Ovary (tissue), 9 donors: ENCODE results near the gene GFAP. TPM values are rescaled to one million over a fixed set of nuclear protein-coding genes. Genes with fewer than 3 reads are reported as not detected.

Source experiments
- DNase-seq, 5 donors: peaks; one replicate each; pipeline ENCODE4 v3.0.0-alpha.2; 2019 to 2020
- H3K27ac ChIP-seq, 2 donors: fragments of 200-600 bp; one replicate each; pipeline versions ENCODE4 v1.5.1 to v1.8.0; 2019 to 2022
- H3K27me3 ChIP-seq: fragments of 200-600 bp; one replicate; pipeline ENCODE4 v1.8.0; 2022
- H3K36me3 ChIP-seq: fragments of 200-600 bp; sonication (generic); one replicate; pipeline ENCODE4 v1.5.1; 2019
- H3K4me1 ChIP-seq: one replicate; pipeline ENCODE4 v1.8.1; 2013; ENCODE audit warnings: mild to moderate bottlenecking, moderate library complexity; ENCODE audit not compliant: insufficient read depth
- H3K4me3 ChIP-seq: fragments of 200-600 bp; sonication (generic); one replicate; pipeline ENCODE4 v1.5.1; 2017
- H3K9me3 ChIP-seq, 2 donors: fragments of 200-600 bp in 1 of 2; sonication (generic) in 1 of 2; one replicate each; pipeline versions ENCODE4 v1.5.1 to v1.8.1; 2013 to 2019; ENCODE audit warnings: mild to moderate bottlenecking in 1 of 2, moderate library complexity in 1 of 2
- CTCF ChIP-seq, 3 donors: fragments of 450-650 bp in 2 of 3; fragments of 200-600 bp in 1 of 3; IDR thresholded peaks; one replicate each; pipeline versions ENCODE4 v1.5.1 to v1.8.0; 2016 to 2022; ENCODE audit warnings: antibody characterized with exemption in 3 of 3, mild to moderate bottlenecking in 1 of 3
- EP300 ChIP-seq: sonication (generic); formaldehyde crosslinking; IDR thresholded peaks from one replicate; pipeline ENCODE4 v1.6.1; 2017; ENCODE audit warnings: antibody characterized with exemption
- POLR2A ChIP-seq: fragments of 450-650 bp; IDR thresholded peaks from one replicate; pipeline ENCODE4 v1.6.1; 2017; ENCODE audit warnings: antibody characterized with exemption, mild to moderate bottlenecking, moderate library complexity
- WGBS, 3 donors: extraction: QIAGEN DNeasy Blood & Tissue Kit in 1 of 3; methylation state at CpG; one replicate each; pipeline versions ENCODE4 v1.1.5 to v1.1.7; 2013 to 2017; 5-methylcytosine and 5-hydroxymethylcytosine counted together
- intact Hi-C, 4 donors: fragments of 100-400 bp; cut with DNase I; formaldehyde crosslinking; loops; one replicate each; pipeline versions ENCODE4 v1.11.0 to v1.15.1; 2022 to 2023
- polyA plus RNA-seq, 2 donors: library from polyadenylated mRNA; stranded (reverse); fragments of 200-250 nt in 1 of 2; fragments of 350-450 nt in 1 of 2; fragmentation: Illumina TruSeq in 1 of 2; extraction: RNeasy Lipid Tissue Mini Kit (QIAGEN cat#74804) in 1 of 2; gene quantifications; one replicate each; pipeline ENCODE4 v1.2.3, GENCODE V29; 2013 to 2014
- total RNA-seq, 7 donors: library from RNA; depleted of rRNA in 2 of 7; stranded (reverse); fragments of >200 nt in 2 of 7; fragmentation: NEBNext Ultra II Directional in 3 of 7; extraction: Animal tissue kit (Norgen Biotek cat#: 25700) in 3 of 7; gene quantifications; one replicate each; pipeline versions ENCODE4 v1.1.0 to v1.2.4, GENCODE V29; 2016 to 2023
- donor health status: DM: no; HTN: no; CAD: no; lungs with moderate emphysema.
- donor health status: DM: no; HTN: no; CAD: no.
- donor health status: Bipolar disorder and iron deficiency.
- donor health status: DM: yes; HTN: yes; CAD: no.
- donor health status: DM: no; HTN: no; CAD: no.
- donor health status: DM: yes; HTN: yes; CAD: no.

GFAP gene
- total and polyA plus RNA-seq, 9 donors = 0.08 to 1.8 (median 0.49) TPM; not detected in 1

DNA sequence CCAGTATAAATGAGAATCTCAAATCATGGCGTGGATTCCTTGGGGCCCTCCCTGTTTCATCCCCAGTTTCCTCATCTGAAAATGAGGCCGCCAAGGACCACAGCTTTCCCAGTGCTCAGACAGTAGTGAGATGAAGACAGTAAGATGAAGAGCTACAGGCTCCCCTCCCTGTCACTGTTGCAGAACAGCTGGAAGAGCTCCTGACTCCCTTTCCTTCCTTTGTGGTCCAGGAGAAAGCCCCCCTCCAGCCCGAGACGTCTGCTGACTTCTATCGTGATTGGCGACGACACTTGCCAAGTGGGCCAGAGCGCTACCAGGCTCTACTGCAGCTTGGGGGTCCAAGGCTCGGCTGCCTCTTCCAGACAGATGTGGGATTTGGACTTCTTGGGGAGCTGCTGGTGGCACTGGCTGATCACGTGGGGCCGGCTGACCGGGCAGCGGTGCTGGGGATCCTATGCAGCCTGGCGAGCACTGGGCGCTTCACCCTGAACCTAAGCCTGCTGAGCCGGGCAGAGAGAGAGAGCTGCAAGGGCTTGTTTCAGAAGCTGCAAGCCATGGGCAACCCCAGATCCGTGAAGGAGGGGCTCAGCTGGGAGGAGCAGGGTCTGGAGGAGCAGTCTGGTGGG, 13.1 kb downstream of the GFAP start:
- Histone ChIP-seq H3K4me3 (no peak overlapping the region), H3K27ac (no peak overlapping the region), H3K36me3 (no peaks in the 10 kb centered on the region), H3K9me3 (no peaks in the 10 kb centered on the region), H3K27me3 (no peaks in the 10 kb centered on the region), H3K4me1 (peaks cover 4% of the 10 kb centered on the region)
- DNase-seq = no peak
- no peak for TF ChIP-seq EP300
- TF ChIP-seq POLR2A = no peak
- no peak for TF ChIP-seq CTCF (IDR thresholded peaks at IDR 0.05)
- 87 to 91% (median 91%) methylated on average over 17 of the region's 17 CpGs for WGBS, 3 donors
- intact Hi-C loops = no loop called here

GRCh38 chr17:44901411-44901921, 13.8 kb downstream of the GFAP start:
- TF ChIP-seq POLR2A (no peak), EP300 (no peak), CTCF (IDR thresholded peaks at IDR 0.05) (no peak)
- Histone ChIP-seq H3K9me3 (no peaks in the 10 kb centered on the region), H3K36me3 (no peaks in the 10 kb centered on the region), H3K27ac (no peak overlapping the region), H3K4me3 (no peak overlapping the region), H3K27me3 (no peaks in the 10 kb centered on the region), H3K4me1 (peaks cover 4% of the 10 kb centered on the region)
- no peak for DNase-seq
- WGBS, 3 donors = 79 to 83% (median 81%) methylated on average over 4 of the region's 4 CpGs
- intact Hi-C loops = no loop called here

DNA sequence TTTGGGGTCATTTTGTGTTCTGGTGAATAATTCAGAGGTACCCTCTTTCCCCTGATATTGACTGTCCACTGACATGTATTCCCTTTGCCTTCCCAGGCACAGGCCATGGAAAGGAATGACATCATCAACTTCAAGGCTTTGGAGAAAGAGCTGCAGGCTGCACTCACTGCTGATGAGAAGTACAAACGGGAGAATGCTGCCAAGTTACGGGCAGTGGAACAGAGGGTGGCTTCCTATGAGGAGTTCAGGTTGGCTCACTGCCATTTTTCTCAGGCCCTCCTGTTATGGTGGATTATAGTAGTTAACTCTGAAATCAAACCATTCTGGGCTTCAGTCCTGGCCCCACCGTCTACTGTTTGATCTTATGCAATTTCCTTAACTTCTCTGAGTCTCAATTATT, 14.4 kb downstream of the GFAP start:
- no peak for DNase-seq
- no peaks in the 10 kb centered on the region for H3K27me3 ChIP-seq
- H3K9me3 ChIP-seq = no peaks in the 10 kb centered on the region
- H3K27ac ChIP-seq = no peak overlapping the region
- H3K4me1 ChIP-seq = peaks cover 4% of the 10 kb centered on the region
- no peak for TF ChIP-seq EP300
- TF ChIP-seq CTCF (IDR thresholded peaks at IDR 0.05) = no peak
- TF ChIP-seq POLR2A = no peak
- 46 to 51% (median 49%) methylated on average over 3 of the region's 3 CpGs for WGBS, 3 donors
- intact Hi-C loops = no loop called here
- H3K4me3 ChIP-seq = no peak overlapping the region
- H3K36me3 ChIP-seq = no peaks in the 10 kb centered on the region

GRCh38 chr17:44899074-44899782, 16.1 kb downstream of the GFAP start, which contains the start of gene EFTUD2:
EFTUD2 (minus strand) TSS chr17:44899445; CDS start chr17:44894521, 4,924 bp downstream.
- peak; percentile 92 to 96 (median 95) for DNase-seq
- H3K4me3 ChIP-seq = peak within 1 kb of the TSS; percentile 73
- H3K9me3 ChIP-seq = no peaks in the 10 kb centered on the region
- TF ChIP-seq POLR2A (peak; percentile 51), EP300 (no peak), CTCF (IDR thresholded peaks at IDR 0.05) (peak in 2 of 3 donors; percentile 52 to 55)
- H3K36me3 ChIP-seq = no peaks in the 10 kb centered on the region
- peaks cover 4% of the 10 kb centered on the region for H3K4me1 ChIP-seq
- H3K27me3 ChIP-seq = no peaks in the 10 kb centered on the region
- H3K27ac ChIP-seq = peak within 1 kb of the TSS; percentile 73 to 93
- intact Hi-C loops = no loop called here
- 0% methylated on average over 54 of the region's 54 CpGs for WGBS, 3 donors
